ENCODE measurements around the gene MINDY4.

The MINDY4 gene

DNA sequence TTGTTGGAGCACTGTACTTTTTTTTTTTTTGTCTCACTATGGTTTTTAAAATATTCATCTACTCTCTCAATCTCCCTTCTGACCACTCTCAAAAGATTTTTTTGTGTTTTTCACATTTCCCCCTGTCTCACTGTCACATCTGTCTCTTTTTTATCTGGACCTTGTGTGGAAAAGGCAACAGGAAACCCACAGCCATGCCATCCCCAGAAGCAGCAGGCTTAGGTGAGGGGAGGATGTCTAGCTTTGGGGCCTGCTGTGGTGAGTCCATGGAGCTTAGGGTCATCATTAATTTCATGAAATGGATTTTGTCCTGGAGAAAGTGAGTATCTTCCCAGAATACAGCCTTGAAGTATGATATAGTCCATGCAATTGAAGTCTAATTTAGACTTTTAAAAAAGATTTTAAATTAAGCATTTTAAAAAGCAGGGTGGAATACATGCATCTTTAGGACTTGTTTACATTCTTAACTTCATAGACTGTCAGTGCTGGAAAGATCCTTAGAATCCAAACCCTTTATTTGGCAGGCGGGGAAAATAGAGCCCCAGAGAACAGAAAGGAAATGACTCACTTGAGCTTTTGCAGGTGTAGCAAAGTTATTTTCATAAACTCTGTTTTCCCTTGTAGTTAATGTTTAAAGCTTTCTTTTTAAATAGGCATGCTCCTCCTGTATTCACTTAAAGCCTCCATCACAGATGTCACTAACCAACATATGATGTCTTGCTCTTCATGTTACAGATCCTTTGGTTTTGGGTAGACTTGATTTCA lies 25.1 kb downstream of the MINDY4 start:
- FAIRE-seq, result no peak
- no peak for DNase-seq (ENCODE audit: insufficient read length, low spot score)
- TF ChIP-seq POLR2A (IDR thresholded peaks at IDR 0.05; ENCODE audit: low read depth, low read length) (no peak), PAX5 (IDR thresholded peaks at IDR 0.05; ENCODE audit: insufficient read depth, low read length, severe bottlenecking) (no peak), POLR2AphosphoS5 (IDR thresholded peaks at IDR 0.05; ENCODE audit: low read depth, low read length) (no peak), POU2F2 (IDR thresholded peaks at IDR 0.05; ENCODE audit: low read depth, low read length) (no peak), TAF1 (IDR thresholded peaks at IDR 0.05; ENCODE audit: low read depth, low read length) (no peak), SPI1 (IDR thresholded peaks at IDR 0.05; ENCODE audit: low read depth, low read length) (no peak)

DNA sequence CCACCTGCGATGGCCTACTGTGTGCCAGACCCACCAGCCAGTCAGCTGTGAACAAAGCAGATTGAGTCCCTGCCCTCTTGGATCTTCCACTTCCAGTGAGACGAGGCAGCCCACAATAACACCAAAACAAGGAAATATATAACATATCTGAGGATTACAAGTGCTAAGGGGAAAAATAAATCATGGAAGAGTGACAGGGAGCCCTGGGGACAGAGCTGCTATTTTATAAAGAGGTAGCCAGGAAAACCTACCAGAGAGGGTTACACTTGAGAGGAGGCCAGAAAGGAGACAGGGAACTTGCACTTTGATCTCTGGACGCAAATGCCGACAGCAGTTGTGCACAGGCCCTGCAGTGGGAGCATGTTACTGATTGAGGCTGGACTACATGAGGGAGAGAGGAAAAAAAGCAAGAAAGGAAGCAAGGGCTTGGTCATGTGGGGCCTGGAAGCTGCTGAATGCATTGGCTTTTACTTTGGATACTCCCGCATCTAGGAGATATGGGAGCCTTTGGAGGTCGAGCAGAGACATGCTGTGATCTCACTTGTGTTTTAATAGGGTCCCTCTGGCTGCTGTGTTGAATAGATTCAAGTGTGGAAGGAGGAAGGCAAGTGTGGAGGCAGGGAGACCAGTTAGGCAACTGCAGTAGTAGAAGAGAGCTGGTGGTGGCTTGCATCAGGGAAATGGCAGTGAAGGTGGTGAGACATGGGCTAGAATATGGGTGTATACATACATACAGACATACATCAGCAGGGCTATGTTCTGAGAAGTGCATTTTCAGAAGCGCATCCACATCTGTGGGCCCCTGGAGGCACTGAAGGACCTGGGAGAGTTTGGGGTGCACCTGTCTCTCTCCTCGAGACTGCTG lies 26.2 kb downstream of the MINDY4 start:
- DNase-seq (ENCODE audit: insufficient read length, low spot score) (no peak), FAIRE-seq (peak; percentile 91)
- TF ChIP-seq TAF1 (IDR thresholded peaks at IDR 0.05; ENCODE audit: low read depth, low read length), result no peak

DNA sequence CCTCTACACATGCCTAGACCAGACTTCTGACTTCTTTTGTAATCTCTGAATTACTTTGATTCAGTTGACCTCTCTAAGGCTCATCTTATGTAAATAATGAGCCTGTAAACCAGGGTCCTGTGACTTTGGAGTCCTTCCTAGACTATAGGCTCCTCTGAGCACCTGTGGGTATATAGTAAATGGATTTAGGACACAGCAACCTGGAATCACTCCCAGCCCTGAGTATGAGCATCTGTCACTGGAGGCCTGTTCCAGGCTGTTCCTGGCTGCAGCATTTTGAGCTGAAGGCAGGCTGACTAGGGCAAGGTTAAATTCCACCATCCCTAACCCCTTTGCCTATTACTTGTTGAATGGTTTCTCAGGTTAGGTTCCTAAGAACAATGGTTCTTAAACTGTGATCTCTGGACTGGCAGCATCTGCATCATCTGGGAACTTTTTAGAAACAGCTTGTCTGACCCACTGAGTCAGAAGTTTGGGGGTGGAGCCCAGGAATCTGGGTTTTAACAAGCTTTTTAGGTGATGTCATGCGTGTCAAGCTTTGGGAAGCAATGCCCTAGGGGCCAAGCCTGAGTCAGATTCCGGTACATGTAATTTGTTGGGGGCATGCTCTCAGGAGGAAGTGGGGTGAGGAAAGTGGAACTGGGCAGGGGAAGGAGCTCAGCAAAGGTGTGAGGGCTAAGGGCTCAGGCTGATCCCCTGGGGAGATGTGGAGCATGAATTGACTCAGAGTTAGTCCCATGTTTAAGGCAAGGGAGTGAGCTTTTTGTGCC lies 28.2 kb downstream of the MINDY4 start:
- DNase-seq (ENCODE audit: insufficient read length, low spot score) (peak; percentile 37), FAIRE-seq (peak; percentile 86)
- TF ChIP-seq SPI1 (IDR thresholded peaks at IDR 0.05; ENCODE audit: low read depth, low read length), result peak; percentile 89
- no peak for TF ChIP-seq POU2F2 (IDR thresholded peaks at IDR 0.05; ENCODE audit: low read depth, low read length)
- TF ChIP-seq TAF1 (IDR thresholded peaks at IDR 0.05; ENCODE audit: low read depth, low read length), result no peak

DNA sequence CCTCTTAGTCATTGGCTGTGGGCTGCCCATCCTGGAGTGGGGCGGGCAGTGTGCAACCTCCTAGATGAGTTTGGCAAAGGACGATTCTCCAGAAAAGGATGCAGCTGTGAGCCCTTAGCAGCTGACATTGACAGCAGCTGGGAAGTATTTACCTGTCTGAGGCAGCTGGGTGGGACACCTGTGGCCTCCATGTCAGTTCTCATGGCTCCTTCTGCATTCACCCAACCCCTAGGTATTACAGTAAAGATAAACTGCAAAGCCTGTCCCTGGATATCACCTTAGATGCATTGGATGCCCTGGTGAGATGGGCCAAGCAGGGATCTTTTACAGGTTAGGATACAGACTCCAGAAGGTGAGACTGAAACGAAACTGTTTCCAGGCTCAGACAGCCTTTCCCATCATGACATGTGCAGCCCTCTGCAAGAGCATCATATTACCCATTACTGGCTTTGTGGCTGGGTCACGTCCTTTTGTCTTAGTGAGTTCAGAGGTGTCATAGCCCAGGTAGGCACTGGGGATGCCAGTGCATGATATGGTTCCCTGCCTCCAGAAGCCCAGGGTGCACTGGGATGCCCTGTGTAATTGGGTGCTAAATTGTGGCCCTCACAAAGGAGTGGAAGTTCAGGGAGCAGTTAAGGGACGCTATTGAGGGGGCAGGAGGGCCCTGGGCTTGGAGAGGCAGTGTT lies 28.9 kb downstream of the MINDY4 start:
- DNase-seq (ENCODE audit: insufficient read length, low spot score), result no peak
- TF ChIP-seq POU2F2 (IDR thresholded peaks at IDR 0.05; ENCODE audit: low read depth, low read length), result no peak
- TF ChIP-seq POLR2AphosphoS5 (IDR thresholded peaks at IDR 0.05; ENCODE audit: low read depth, low read length), result no peak
- no peak for TF ChIP-seq SPI1 (IDR thresholded peaks at IDR 0.05; ENCODE audit: low read depth, low read length)
- TF ChIP-seq POLR2A (IDR thresholded peaks at IDR 0.05; ENCODE audit: low read depth, low read length), result no peak
- TF ChIP-seq PAX5 (IDR thresholded peaks at IDR 0.05; ENCODE audit: insufficient read depth, low read length, severe bottlenecking), result no peak
- TF ChIP-seq TAF1 (IDR thresholded peaks at IDR 0.05; ENCODE audit: low read depth, low read length), result no peak
- no peak for FAIRE-seq

DNA sequence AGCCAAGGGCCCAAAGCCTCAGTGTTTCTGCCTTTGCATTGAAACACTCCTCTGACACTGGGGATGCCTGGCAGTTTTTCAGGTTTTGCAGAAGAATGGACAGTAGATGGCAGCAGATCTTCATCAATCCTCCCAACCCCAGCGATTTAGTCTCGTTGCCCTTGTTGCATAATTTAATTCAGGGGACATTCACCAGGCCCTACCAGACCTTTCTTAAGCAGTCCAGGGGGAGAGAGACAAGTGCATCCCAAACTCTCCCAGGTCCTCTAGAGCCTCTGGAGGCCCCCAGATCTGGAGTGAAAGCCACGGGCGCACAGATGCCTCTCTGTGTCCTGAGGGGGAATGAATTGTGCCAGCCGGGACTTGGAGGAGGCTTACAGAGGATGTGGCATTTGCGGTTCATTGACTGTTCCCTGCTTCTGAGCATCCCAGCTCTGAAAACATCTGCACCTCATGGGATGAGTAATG lies 29.6 kb downstream of the MINDY4 start:
- TF ChIP-seq POLR2AphosphoS5 (IDR thresholded peaks at IDR 0.05; ENCODE audit: low read depth, low read length), result no peak
- TF ChIP-seq TAF1 (IDR thresholded peaks at IDR 0.05; ENCODE audit: low read depth, low read length), result no peak
- TF ChIP-seq POU2F2 (IDR thresholded peaks at IDR 0.05; ENCODE audit: low read depth, low read length), result peak; percentile 53; the same call in 1 of the 2 replicates
- peak; percentile 47 for DNase-seq (ENCODE audit: insufficient read length, low spot score)
- FAIRE-seq, result peak; percentile 83

DNA sequence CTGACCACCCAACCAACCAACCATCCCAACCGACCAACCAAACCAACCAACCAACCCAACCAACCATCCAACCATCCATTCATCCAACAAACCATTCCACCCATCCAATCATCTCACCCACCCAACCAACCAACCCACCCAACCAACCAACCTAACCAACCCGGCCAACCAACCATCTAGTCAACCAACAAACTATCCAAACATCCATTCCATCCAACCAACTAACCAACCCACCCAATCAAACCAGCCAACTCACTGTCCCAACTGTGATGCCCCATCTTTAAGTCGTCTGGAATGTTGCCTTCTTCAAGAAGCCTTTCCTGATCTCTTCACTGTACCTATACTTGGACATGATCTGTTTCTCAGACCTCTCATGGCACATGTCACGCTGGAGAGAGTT lies 31.6 kb downstream of the MINDY4 start:
- TF ChIP-seq PAX5 (IDR thresholded peaks at IDR 0.05; ENCODE audit: insufficient read depth, low read length, severe bottlenecking) (no peak), SPI1 (IDR thresholded peaks at IDR 0.05; ENCODE audit: low read depth, low read length) (no peak), POLR2A (IDR thresholded peaks at IDR 0.05; ENCODE audit: low read depth, low read length) (no peak), TAF1 (IDR thresholded peaks at IDR 0.05; ENCODE audit: low read depth, low read length) (no peak), POU2F2 (IDR thresholded peaks at IDR 0.05; ENCODE audit: low read depth, low read length) (no peak), POLR2AphosphoS5 (IDR thresholded peaks at IDR 0.05; ENCODE audit: low read depth, low read length) (no peak)
- DNase-seq (ENCODE audit: insufficient read length, low spot score) (no peak), FAIRE-seq (no peak)

DNA sequence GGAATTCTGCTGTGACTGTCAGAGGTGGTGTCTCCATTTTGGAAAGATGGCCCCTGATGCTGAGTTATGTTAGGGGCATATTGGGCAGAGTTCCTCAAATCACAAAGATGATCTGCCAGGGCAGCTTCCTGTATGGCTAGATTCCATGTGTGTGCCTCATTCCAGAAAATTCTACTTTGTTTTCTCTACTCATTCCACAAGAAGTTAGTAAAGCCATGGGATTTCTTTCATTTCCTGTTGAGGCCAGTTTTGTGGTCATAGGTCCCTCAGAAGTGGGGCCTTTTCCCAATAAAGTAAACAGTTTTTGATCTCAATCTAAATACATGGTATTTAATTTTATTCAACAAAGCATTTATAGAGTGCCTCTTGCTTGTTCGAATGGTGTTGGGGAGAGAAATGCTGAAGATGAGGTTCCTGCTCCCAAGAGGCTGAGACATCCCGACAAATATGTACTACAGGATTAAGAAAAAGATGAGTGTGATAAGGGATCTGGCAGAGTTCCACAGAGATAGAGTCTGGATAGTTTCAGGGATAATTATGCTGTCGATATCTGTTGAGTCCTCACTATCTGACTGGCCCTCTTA lies 33.0 kb downstream of the MINDY4 start:
- FAIRE-seq (no peak), DNase-seq (ENCODE audit: insufficient read length, low spot score) (no peak)
- no peak for TF ChIP-seq POLR2AphosphoS5 (IDR thresholded peaks at IDR 0.05; ENCODE audit: low read depth, low read length)
- no peak for TF ChIP-seq SPI1 (IDR thresholded peaks at IDR 0.05; ENCODE audit: low read depth, low read length)
- TF ChIP-seq POLR2A (IDR thresholded peaks at IDR 0.05; ENCODE audit: low read depth, low read length), result no peak
- TF ChIP-seq TAF1 (IDR thresholded peaks at IDR 0.05; ENCODE audit: low read depth, low read length), result no peak
- TF ChIP-seq PAX5 (IDR thresholded peaks at IDR 0.05; ENCODE audit: insufficient read depth, low read length, severe bottlenecking), result no peak

DNA sequence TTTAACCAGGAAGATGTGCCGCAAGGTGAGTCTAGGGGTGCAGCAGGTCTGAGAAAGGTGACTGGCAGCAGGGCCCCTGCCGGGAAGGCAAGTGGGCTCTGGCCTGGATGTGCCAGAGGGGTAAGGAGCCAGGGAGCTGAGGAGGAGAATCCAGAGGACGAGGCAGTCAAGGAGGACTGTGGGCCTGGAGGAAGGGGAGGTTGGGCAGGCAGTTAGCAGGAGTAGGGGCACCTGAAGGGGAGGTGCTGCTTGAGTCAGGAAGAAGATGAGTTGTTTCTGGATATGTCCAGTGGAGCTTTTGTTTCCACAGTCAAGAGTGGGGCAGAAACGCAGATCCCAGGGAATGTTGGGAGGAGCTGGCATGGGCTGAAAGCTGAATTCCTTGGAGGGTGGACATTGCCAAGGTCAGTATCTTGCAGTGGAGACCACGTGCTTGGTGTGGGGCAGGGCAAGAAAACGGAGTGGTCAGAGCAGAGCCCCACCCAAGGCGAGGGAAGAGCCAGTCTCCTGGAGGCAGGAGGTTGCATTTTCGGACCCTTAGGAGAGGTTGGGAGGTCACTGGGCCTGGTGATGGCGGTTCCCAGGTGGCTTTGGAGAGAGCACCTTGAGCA lies 34.0 kb downstream of the MINDY4 start:
- FAIRE-seq (no peak), DNase-seq (ENCODE audit: insufficient read length, low spot score) (no peak)
- TF ChIP-seq POLR2A (IDR thresholded peaks at IDR 0.05; ENCODE audit: low read depth, low read length) (no peak), POU2F2 (IDR thresholded peaks at IDR 0.05; ENCODE audit: low read depth, low read length) (no peak), TAF1 (IDR thresholded peaks at IDR 0.05; ENCODE audit: low read depth, low read length) (no peak), PAX5 (IDR thresholded peaks at IDR 0.05; ENCODE audit: insufficient read depth, low read length, severe bottlenecking) (no peak), POLR2AphosphoS5 (IDR thresholded peaks at IDR 0.05; ENCODE audit: low read depth, low read length) (no peak), SPI1 (IDR thresholded peaks at IDR 0.05; ENCODE audit: low read depth, low read length) (no peak)

Data from GM12891 (cell line).